Measurements from ENCODE around the gene YIPF4. TPM values are rescaled to one million over a fixed set of nuclear protein-coding genes. Genes with fewer than 3 reads are reported as not detected.
A peak's percentile ranks its signal among the peaks of the same experiment; 100 is the strongest.

Gene YIPF4
- polyA plus RNA-seq, 4 donors: 10.3 to 39.5 (median 13.3) TPM

DNA sequence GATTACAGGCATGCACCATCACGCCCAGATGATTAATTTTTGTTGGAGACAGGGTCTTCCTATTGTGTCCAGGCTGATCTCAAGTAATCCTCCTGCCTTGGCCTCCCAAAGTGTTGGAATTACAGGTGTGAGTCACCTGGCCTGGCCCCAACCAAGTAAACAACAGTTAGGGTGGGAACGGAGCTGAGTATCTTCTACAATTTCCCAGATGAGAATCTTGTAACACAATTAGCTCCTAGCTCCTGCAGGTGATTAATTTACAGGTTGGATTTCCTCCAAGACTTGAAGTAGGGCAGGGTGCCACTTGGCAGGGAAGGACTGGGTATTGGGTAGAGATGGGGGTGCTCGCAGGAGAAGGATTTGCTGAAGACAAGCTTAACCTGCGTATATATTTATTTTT, 30.8 kb upstream of the YIPF4 start:
- peak in 1 of 2 donors; percentile 57 for DNase-seq
- no peaks in the 10 kb centered on the region for H3K27me3 ChIP-seq (ENCODE audit: control insufficient read depth in 3 of 3, insufficient read depth in 3 of 3, low read length in 3 of 3)
- no peak for FAIRE-seq
- no peak overlapping the region for H3K4me3 ChIP-seq (ENCODE audit: low read depth in 1 of 3, low read length in 3 of 3)
- no peaks in the 10 kb centered on the region for H3K4me1 ChIP-seq (ENCODE audit: control insufficient read depth in 3 of 3, insufficient read depth in 2 of 3, low read depth in 1 of 3, low read length in 2 of 3)
- H3K27ac ChIP-seq (ENCODE audit: low read depth in 1 of 3, low read length in 2 of 3): no peak overlapping the region
- H3K36me3 ChIP-seq (ENCODE audit: control insufficient read depth in 3 of 3, insufficient read depth in 2 of 3, low read depth in 1 of 3, low read length in 3 of 3): no peaks in the 10 kb centered on the region
- H3K9me3 ChIP-seq (ENCODE audit: control insufficient read depth in 2 of 2, insufficient read depth in 1 of 2, low read depth in 1 of 2, low read length in 1 of 2): no peaks in the 10 kb centered on the region
- WGBS, 3 donors: 34 to 71% (median 34%) methylated on average over 4 of the region's 4 CpGs

DNA sequence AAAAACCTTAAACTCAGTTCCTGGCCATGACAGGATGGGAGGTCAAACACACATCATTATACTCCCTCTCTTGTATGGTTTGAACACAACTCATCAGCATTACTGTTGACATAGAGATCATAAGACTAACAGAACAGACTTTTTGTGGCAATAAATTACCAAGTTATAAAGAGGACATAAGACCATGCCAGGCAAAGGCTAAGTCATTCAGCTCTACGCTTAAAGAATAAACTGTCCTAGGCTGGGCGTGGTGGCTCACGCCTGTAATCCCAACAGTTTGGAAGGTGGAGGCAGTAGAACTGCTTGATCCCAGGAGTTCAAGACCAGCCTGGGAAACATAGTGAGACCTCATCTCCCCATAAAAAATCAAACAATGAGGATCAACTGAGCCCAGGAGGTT, 29.4 kb upstream of the YIPF4 start:
- Histone ChIP-seq H3K36me3 (ENCODE audit: control insufficient read depth in 3 of 3, insufficient read depth in 2 of 3, low read depth in 1 of 3, low read length in 3 of 3) (no peaks in the 10 kb centered on the region), H3K27me3 (ENCODE audit: control insufficient read depth in 3 of 3, insufficient read depth in 3 of 3, low read length in 3 of 3) (no peaks in the 10 kb centered on the region), H3K9me3 (ENCODE audit: control insufficient read depth in 2 of 2, insufficient read depth in 1 of 2, low read depth in 1 of 2, low read length in 1 of 2) (no peaks in the 10 kb centered on the region), H3K4me1 (ENCODE audit: control insufficient read depth in 3 of 3, insufficient read depth in 2 of 3, low read depth in 1 of 3, low read length in 2 of 3) (no peaks in the 10 kb centered on the region), H3K27ac (ENCODE audit: low read depth in 1 of 3, low read length in 2 of 3) (no peak overlapping the region), H3K4me3 (ENCODE audit: low read depth in 1 of 3, low read length in 3 of 3) (no peak overlapping the region)
- peak; percentile 6 to 12 for DNase-seq
- no peak for FAIRE-seq
- 50 to 83% (median 68%) methylated on average over 3 of the region's 3 CpGs for WGBS, 3 donors

DNA sequence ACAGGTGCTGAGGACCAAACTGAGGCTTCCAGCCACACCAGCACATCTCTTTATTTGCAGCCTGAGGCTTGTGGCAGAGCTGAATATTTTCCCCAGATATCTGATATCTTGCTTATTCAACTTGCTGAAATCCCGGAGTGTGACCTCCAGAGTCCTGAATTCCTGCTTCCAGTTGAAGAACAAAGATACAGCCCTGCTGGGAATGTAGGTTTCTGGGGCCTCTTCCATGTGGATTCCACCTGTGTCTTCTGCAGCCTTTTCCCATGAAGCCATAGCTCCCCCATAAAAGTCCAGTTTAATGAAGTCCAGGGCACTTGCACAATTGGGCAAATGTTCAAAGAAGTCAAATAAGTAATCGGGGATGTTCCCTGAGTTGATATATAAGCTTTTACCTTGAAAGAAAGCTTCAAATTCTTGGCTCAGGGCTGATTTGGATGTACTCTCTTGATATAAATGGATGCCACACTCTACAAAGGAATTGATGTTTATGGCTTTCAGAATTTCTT, 27.9 kb upstream of the YIPF4 start:
- 76 to 91% (median 87%) methylated on average over 2 of the region's 2 CpGs for WGBS, 3 donors
- Histone ChIP-seq H3K27ac (ENCODE audit: low read depth in 1 of 3, low read length in 2 of 3) (no peak overlapping the region), H3K36me3 (ENCODE audit: control insufficient read depth in 3 of 3, insufficient read depth in 2 of 3, low read depth in 1 of 3, low read length in 3 of 3) (no peaks in the 10 kb centered on the region), H3K9me3 (ENCODE audit: control insufficient read depth in 2 of 2, insufficient read depth in 1 of 2, low read depth in 1 of 2, low read length in 1 of 2) (no peaks in the 10 kb centered on the region), H3K27me3 (ENCODE audit: control insufficient read depth in 3 of 3, insufficient read depth in 3 of 3, low read length in 3 of 3) (no peaks in the 10 kb centered on the region), H3K4me1 (ENCODE audit: control insufficient read depth in 3 of 3, insufficient read depth in 2 of 3, low read depth in 1 of 3, low read length in 2 of 3) (no peaks in the 10 kb centered on the region), H3K4me3 (ENCODE audit: low read depth in 1 of 3, low read length in 3 of 3) (no peak overlapping the region)
- FAIRE-seq (no peak), DNase-seq (no peak)

DNA sequence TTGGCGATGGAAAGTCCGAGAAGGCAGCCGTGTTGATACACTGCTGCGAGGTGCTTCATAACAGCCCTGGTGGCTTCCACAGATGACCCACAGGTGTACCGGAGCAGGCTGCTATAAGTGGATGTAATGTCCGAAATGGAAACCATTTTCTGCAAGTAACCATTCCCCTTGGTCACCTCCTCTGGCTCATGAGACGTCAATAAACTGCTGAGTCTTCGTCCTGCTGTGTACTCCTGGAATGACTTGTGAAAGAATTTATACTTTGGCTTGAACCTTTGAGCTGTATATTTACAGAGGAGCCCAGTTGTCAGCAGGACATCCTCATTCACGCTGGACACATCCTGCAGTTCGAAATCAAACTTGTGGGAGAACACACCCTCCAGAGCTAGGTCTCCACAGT, 27.4 kb upstream of the YIPF4 start:
- DNase-seq: peak in 1 of 2 donors; percentile 15
- no peaks in the 10 kb centered on the region for H3K27me3 ChIP-seq (ENCODE audit: control insufficient read depth in 3 of 3, insufficient read depth in 3 of 3, low read length in 3 of 3)
- 81 to 89% (median 84%) methylated on average over 10 of the region's 10 CpGs for WGBS, 3 donors
- no peaks in the 10 kb centered on the region for H3K4me1 ChIP-seq (ENCODE audit: control insufficient read depth in 3 of 3, insufficient read depth in 2 of 3, low read depth in 1 of 3, low read length in 2 of 3)
- H3K9me3 ChIP-seq (ENCODE audit: control insufficient read depth in 2 of 2, insufficient read depth in 1 of 2, low read depth in 1 of 2, low read length in 1 of 2): no peaks in the 10 kb centered on the region
- no peak overlapping the region for H3K4me3 ChIP-seq (ENCODE audit: low read depth in 1 of 3, low read length in 3 of 3)
- no peak overlapping the region for H3K27ac ChIP-seq (ENCODE audit: low read depth in 1 of 3, low read length in 2 of 3)
- H3K36me3 ChIP-seq (ENCODE audit: control insufficient read depth in 3 of 3, insufficient read depth in 2 of 3, low read depth in 1 of 3, low read length in 3 of 3): no peaks in the 10 kb centered on the region
- FAIRE-seq: no peak

DNA sequence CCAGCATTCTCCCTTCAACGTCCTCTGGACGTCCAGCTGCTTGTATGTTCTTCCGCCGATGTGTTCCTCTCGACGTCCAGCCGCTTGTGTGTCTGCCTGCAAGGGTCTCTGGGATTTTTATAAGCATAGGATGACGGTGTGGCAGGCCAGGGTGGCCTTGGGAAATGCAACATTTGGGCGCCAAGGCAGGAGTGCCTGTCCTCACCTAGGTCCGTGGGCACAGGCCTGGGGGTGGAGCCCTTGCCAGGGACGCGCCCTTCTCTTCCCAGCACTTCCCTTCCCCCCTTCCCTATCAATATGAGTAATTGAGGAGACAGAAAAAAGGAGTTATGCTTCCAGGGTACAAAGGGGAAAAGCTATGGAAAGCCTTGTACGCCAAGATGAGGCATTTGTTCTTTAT, 19.5 kb upstream of the YIPF4 start:
- DNase-seq (no peak), FAIRE-seq (no peak)
- Histone ChIP-seq H3K9me3 (ENCODE audit: control insufficient read depth in 2 of 2, insufficient read depth in 1 of 2, low read depth in 1 of 2, low read length in 1 of 2) (no peaks in the 10 kb centered on the region), H3K4me3 (ENCODE audit: low read depth in 1 of 3, low read length in 3 of 3) (no peak overlapping the region), H3K4me1 (ENCODE audit: control insufficient read depth in 3 of 3, insufficient read depth in 2 of 3, low read depth in 1 of 3, low read length in 2 of 3) (no peaks in the 10 kb centered on the region), H3K36me3 (ENCODE audit: control insufficient read depth in 3 of 3, insufficient read depth in 2 of 3, low read depth in 1 of 3, low read length in 3 of 3) (no peaks in the 10 kb centered on the region), H3K27me3 (ENCODE audit: control insufficient read depth in 3 of 3, insufficient read depth in 3 of 3, low read length in 3 of 3) (no peaks in the 10 kb centered on the region), H3K27ac (ENCODE audit: low read depth in 1 of 3, low read length in 2 of 3) (no peak overlapping the region)
- 81 to 87% (median 84%) methylated on average over 13 of the region's 13 CpGs for WGBS, 3 donors

DNA sequence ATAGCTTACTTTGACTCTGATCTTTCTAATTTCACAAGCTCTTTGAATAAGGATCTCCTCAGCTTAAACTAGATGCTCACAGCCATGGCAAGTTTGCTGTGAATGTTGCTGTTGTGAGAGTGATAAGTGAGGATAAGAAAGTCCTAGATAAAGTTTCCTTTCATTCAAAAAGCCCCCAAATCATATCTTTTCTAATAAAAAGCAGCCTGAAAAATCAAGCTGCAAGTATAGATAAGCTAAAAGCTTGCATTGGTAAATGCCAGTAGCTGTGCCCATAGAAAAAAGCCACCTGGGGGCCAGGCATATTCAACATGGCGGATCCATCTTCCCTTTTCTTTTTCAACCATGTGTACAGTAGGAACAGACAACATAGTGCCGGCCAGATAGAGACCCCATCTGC, 17.3 kb upstream of the YIPF4 start:
- no peaks in the 10 kb centered on the region for H3K9me3 ChIP-seq (ENCODE audit: control insufficient read depth in 2 of 2, insufficient read depth in 1 of 2, low read depth in 1 of 2, low read length in 1 of 2)
- H3K27ac ChIP-seq (ENCODE audit: low read depth in 1 of 3, low read length in 2 of 3): no peak overlapping the region
- no peaks in the 10 kb centered on the region for H3K4me1 ChIP-seq (ENCODE audit: control insufficient read depth in 3 of 3, insufficient read depth in 2 of 3, low read depth in 1 of 3, low read length in 2 of 3)
- H3K36me3 ChIP-seq (ENCODE audit: control insufficient read depth in 3 of 3, insufficient read depth in 2 of 3, low read depth in 1 of 3, low read length in 3 of 3): no peaks in the 10 kb centered on the region
- H3K4me3 ChIP-seq (ENCODE audit: low read depth in 1 of 3, low read length in 3 of 3): no peak overlapping the region
- WGBS, 3 donors: 84 to 90% (median 85%) methylated on average over 2 of the region's 2 CpGs
- no peaks in the 10 kb centered on the region for H3K27me3 ChIP-seq (ENCODE audit: control insufficient read depth in 3 of 3, insufficient read depth in 3 of 3, low read length in 3 of 3)
- DNase-seq: no peak
- FAIRE-seq: no peak

DNA sequence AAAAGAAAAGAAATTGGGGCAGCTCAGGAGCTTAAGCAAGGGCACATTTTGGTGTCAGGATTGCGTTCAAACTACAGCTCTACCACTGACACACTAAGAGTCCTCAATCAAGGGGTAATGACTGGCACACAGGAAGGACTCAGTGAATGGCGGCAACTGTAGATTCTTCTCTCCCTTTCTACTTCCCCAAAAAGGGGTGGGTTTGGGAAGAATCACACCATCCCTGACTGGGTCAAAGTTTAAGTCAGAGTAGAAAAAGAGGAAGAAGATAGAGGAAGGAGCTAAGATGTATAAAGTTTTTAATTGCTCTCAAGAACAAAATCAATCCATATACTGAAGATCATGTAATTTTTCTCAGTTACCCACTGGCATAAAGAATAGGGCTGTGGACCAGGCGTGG, 15.6 kb upstream of the YIPF4 start:
- Histone ChIP-seq H3K27me3 (ENCODE audit: control insufficient read depth in 3 of 3, insufficient read depth in 3 of 3, low read length in 3 of 3) (no peaks in the 10 kb centered on the region), H3K4me1 (ENCODE audit: control insufficient read depth in 3 of 3, insufficient read depth in 2 of 3, low read depth in 1 of 3, low read length in 2 of 3) (no peaks in the 10 kb centered on the region), H3K9me3 (ENCODE audit: control insufficient read depth in 2 of 2, insufficient read depth in 1 of 2, low read depth in 1 of 2, low read length in 1 of 2) (no peaks in the 10 kb centered on the region), H3K36me3 (ENCODE audit: control insufficient read depth in 3 of 3, insufficient read depth in 2 of 3, low read depth in 1 of 3, low read length in 3 of 3) (no peaks in the 10 kb centered on the region), H3K27ac (ENCODE audit: low read depth in 1 of 3, low read length in 2 of 3) (no peak overlapping the region), H3K4me3 (ENCODE audit: low read depth in 1 of 3, low read length in 3 of 3) (no peak overlapping the region)
- no peak for FAIRE-seq
- no peak for DNase-seq
- WGBS, 3 donors: 85 to 93% (median 87%) methylated on average over 3 of the region's 3 CpGs

DNA sequence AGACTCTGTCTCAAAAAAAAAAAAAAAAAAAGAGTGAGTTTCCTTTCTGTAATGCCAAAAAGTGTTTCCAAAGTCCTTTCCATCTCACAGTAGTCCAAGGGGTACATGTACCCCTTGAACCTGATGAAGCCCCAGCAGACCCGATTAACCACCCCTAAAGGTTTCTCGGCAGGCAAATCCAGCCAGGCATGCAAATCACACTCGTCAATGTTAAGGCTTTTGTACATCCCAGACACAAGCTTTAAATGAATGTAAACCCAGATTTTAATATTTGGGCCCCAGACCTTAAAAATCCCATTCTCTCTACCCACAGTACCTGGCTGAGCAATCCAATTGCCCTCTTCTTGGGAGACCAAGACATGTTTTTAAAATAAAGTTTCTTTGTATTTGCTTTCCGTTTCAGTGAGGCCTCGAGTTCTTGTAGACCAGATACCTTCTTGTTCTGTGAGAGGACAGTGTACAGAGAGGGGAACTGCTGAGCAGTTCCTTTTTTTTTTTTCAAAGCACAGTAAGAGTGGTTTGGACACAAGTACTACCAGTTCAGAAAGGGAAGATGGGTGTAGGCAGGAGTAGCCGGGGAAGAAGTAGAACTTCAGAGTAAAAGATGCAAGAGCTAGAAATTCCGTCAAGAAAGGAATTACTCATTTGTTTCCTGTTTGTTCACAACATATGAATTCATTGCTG, 13.1 kb upstream of the YIPF4 start, which contains the start of gene NLRC4:
TSS of gene NLRC4 (minus strand) at position 465 of the 684 bp plus-strand sequence. CDS start 8,111 bp downstream, outside the sequence.
- peak within 1 kb of the TSS in 1 of 3 donors; percentile 40 for H3K27ac ChIP-seq (ENCODE audit: low read depth in 1 of 3, low read length in 2 of 3)
- no peaks in the 10 kb centered on the region for H3K4me1 ChIP-seq (ENCODE audit: control insufficient read depth in 3 of 3, insufficient read depth in 2 of 3, low read depth in 1 of 3, low read length in 2 of 3)
- WGBS, 3 donors: 71 to 86% (median 79%) methylated on average over 7 of the region's 7 CpGs
- H3K9me3 ChIP-seq (ENCODE audit: control insufficient read depth in 2 of 2, insufficient read depth in 1 of 2, low read depth in 1 of 2, low read length in 1 of 2): no peaks in the 10 kb centered on the region
- FAIRE-seq (no peak), DNase-seq (no peak)
- H3K4me3 ChIP-seq (ENCODE audit: low read depth in 1 of 3, low read length in 3 of 3): no peak within 1 kb of the TSS
- peaks cover 0 to 3% (median 0%) of the 10 kb centered on the region in 3 donors for H3K27me3 ChIP-seq (ENCODE audit: control insufficient read depth in 3 of 3, insufficient read depth in 3 of 3, low read length in 3 of 3)
- no peaks in the 10 kb centered on the region for H3K36me3 ChIP-seq (ENCODE audit: control insufficient read depth in 3 of 3, insufficient read depth in 2 of 3, low read depth in 1 of 3, low read length in 3 of 3)

DNA sequence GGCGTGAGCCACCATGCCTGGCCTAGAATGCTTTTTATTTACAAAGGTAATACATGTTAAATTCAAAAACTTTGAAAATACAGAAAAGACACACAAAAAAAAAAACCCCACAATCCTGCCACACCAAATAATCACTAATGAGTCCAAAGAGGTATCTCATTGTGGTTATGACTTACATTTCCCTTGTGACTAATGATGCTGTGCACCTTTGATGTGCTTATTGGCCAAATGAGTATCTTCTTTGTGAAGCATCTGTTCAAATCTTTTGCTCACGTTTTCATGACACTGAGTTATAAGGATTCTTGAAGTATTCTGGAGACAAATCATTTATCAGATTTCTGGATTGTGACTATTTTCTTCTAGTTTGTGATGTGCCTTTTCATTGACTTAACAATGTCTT, 6.6 kb upstream of the YIPF4 start:
- DNase-seq (no peak), FAIRE-seq (no peak)
- no peaks in the 10 kb centered on the region for H3K9me3 ChIP-seq (ENCODE audit: control insufficient read depth in 2 of 2, insufficient read depth in 1 of 2, low read depth in 1 of 2, low read length in 1 of 2)
- no peak overlapping the region for H3K27ac ChIP-seq (ENCODE audit: low read depth in 1 of 3, low read length in 2 of 3)
- H3K4me1 ChIP-seq (ENCODE audit: control insufficient read depth in 3 of 3, insufficient read depth in 2 of 3, low read depth in 1 of 3, low read length in 2 of 3): no peaks in the 10 kb centered on the region
- peaks cover 0 to 5% (median 0%) of the 10 kb centered on the region in 3 donors for H3K27me3 ChIP-seq (ENCODE audit: control insufficient read depth in 3 of 3, insufficient read depth in 3 of 3, low read length in 3 of 3)
- no peak overlapping the region for H3K4me3 ChIP-seq (ENCODE audit: low read depth in 1 of 3, low read length in 3 of 3)
- WGBS, 3 donors: 66 to 80% (median 76%) methylated on average over 2 of the region's 2 CpGs
- H3K36me3 ChIP-seq (ENCODE audit: control insufficient read depth in 3 of 3, insufficient read depth in 2 of 3, low read depth in 1 of 3, low read length in 3 of 3): no peaks in the 10 kb centered on the region

Measured in small intestine (tissue), 7 donors.